HL-60 (cell line): ENCODE data around the gene SLC27A6.

Experiments
- DNase-seq, 2 experiments: peaks; one replicate each; pipeline ENCODE4 v3.0.0-alpha.2; 2010 to 2020; ENCODE audit warnings: low read depth in 1 of 2, low spot score in 1 of 2
- H3K27ac ChIP-seq: fragments of 250-450 bp; sonication (Bioruptor Pico); replicated peaks from 2 replicates; pipeline ENCODE4 v1.5.1; 2020; ENCODE audit warnings: mild to moderate bottlenecking, moderate library complexity
- H3K27me3 ChIP-seq: fragments of 250-450 bp; sonication (Bioruptor Pico); 2 replicates; pipeline ENCODE4 v1.5.1; 2021; ENCODE audit warnings: mild to moderate bottlenecking, moderate library complexity; ENCODE audit not compliant: insufficient read depth, poor library complexity, severe bottlenecking
- H3K4me3 ChIP-seq: replicated peaks from 2 replicates; pipeline ENCODE4 v1.5.1; 2011; ENCODE audit warnings: mild to moderate bottlenecking, control low read depth, low read length; ENCODE audit not compliant: insufficient read depth
- CTCF ChIP-seq: IDR thresholded peaks from one replicate; pipeline ENCODE4 v1.5.1; 2011; ENCODE audit warnings: low read length, control low read depth, inconsistent platforms; ENCODE audit not compliant: insufficient read depth
- GABPA ChIP-seq: IDR thresholded peaks from 2 replicates; pipeline ENCODE4 v1.6.1; 2012; ENCODE audit warnings: low read depth
- POLR2AphosphoS5 ChIP-seq: IDR thresholded peaks from 2 replicates; pipeline ENCODE4 v1.6.1; 2012; ENCODE audit warnings: low read depth
- REST ChIP-seq: IDR thresholded peaks from 2 replicates; pipeline ENCODE4 v1.6.1; 2012; ENCODE audit warnings: low read depth; ENCODE audit not compliant: insufficient replicate concordance
- SPI1 ChIP-seq: IDR thresholded peaks from 2 replicates; pipeline ENCODE4 v1.6.1; 2012; ENCODE audit warnings: low read depth, mild to moderate bottlenecking, borderline replicate concordance

The SLC27A6 gene

DNA sequence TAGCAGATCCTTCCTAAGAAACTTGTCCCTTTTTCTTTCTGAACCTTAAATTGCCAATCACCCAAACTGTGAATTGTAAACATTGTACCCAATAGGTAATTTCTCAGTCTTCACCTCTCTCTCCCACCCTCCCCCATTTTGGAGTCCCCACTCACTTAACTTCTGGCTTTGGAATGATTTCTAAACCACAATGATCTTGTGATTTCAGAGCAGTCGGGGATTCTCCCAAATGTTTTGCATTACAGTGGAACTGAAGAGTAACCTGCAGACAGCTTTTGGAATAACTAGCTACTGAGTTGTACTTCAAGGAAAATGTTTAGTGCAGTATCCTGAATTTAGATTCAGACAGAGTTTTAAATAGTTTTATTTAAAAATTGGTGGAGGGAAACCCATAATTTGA, 19.2 kb downstream of the SLC27A6 start:
- DNase-seq, result no peak
- no peak overlapping the region for H3K27ac ChIP-seq
- no peaks in the 10 kb centered on the region for H3K27me3 ChIP-seq
- H3K4me3 ChIP-seq, result no peak overlapping the region
- no peak for TF ChIP-seq CTCF
- no peak for TF ChIP-seq GABPA
- TF ChIP-seq SPI1, result no peak
- TF ChIP-seq REST, result no peak
- TF ChIP-seq POLR2AphosphoS5, result no peak

DNA sequence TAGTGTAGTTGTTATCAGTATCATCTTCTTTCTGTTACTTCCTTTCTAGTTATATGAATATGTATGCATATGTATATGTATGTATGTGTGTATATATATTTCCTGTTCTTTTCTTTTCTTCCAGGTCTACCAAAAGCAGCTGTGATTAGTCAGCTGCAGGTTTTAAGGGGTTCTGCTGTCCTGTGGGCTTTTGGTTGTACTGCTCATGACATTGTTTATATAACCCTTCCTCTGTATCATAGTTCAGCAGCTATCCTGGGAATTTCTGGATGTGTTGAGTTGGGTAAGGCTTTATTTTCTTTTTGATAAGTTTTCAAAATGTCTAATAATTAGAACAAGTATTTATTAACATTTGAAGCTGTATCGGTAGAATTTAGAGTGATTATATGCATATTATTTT, 23.2 kb downstream of the SLC27A6 start:
- Histone ChIP-seq H3K27ac (no peak overlapping the region), H3K27me3 (no peaks in the 10 kb centered on the region), H3K4me3 (no peak overlapping the region)
- no peak for DNase-seq
- TF ChIP-seq SPI1 (no peak), CTCF (no peak), GABPA (no peak), POLR2AphosphoS5 (no peak), REST (no peak)

- no peaks in the 10 kb centered on the region for H3K27me3 ChIP-seq
- no peak for DNase-seq
- no peak overlapping the region for H3K27ac ChIP-seq
- TF ChIP-seq GABPA, result no peak
- no peak for TF ChIP-seq REST
- TF ChIP-seq CTCF, result no peak
- no peak for TF ChIP-seq SPI1
- no peak for TF ChIP-seq POLR2AphosphoS5
- H3K4me3 ChIP-seq, result no peak overlapping the region
Measured at GRCh38 chr5:129001841-129002526, 36.7 kb downstream of the SLC27A6 start.
